ENCODE measurements around the gene PCCB.
"Not testable (repeated sequence)": the region's sequence is repeated elsewhere in the genome, so short reads cannot be mapped to it uniquely, and the experiment has no call there.

PCCB gene

DNA sequence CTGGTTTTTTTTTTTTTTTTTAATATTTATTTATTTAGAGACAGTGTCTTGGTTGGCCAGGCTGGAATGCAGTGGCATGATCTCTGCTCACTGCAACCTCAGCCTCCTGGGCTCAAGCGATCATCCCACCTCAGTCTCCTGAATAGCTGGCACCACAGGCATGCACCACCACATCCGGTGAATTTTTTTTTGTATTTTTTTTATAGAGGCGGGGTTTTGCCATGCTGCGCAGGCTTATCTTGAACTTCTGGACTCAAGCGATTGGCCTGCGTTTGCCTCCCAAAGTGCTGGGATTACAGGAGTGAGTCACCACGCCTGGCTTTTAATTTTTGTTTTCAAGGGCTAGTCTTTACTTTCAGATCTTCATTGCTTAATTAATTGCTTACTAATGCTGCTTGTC is 13.1 kb downstream of the PCCB start:
- no peak for DNase-seq (ENCODE audit: low read depth)

DNA sequence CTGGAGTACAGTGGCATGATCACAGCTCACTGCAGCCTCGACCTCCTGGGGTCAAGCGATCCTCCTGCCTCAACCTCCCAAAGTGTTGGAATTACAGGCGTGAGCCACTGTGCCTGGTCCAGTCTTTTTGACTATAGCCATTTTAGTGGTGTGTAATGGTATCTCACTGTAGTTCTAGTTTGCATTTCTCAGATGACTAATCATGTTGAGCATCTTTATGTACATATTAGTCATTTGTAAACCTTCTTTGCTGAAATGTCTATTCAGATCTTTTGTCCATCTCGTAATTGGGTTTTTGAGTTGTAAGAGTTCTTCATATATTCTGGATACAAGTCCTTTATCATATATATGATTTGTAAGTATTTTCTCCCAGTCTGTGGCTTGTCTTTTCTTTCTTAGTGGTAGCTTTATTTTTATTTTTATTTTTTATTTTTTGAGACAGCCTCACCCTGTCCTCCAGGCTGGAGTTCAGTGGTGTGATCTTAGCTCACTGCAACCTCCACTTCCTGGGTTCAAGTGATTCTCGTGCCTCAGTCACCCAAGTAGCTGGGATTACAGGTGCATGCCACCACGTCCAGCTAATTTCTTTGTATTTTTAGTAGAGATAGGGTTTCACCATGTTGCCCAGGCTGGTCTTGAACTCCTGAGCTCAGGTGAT is 16.5 kb downstream of the PCCB start:
- not testable (repeated sequence) for DNase-seq (ENCODE audit: low read depth)

DNA sequence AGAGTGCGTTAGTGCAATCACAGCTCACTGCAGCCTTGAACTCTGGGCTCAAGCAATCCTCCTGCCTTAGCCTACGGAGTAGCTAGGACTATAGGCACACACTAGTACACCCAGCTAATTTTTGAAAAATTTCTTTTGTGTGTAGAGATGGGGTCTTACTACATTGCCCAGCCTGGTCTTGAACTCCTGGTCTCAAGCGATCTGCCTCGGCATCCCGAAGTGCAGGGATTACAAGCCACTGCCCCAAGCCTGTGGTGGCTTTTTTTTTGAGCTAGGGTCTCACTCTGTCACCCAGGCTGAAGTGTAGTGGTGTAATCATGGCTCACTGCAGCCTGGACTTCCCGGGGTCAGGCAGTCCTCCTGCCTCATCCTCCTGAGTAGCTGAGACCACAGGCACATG is 17.1 kb downstream of the PCCB start:
- DNase-seq (ENCODE audit: low read depth), result no peak

DNA sequence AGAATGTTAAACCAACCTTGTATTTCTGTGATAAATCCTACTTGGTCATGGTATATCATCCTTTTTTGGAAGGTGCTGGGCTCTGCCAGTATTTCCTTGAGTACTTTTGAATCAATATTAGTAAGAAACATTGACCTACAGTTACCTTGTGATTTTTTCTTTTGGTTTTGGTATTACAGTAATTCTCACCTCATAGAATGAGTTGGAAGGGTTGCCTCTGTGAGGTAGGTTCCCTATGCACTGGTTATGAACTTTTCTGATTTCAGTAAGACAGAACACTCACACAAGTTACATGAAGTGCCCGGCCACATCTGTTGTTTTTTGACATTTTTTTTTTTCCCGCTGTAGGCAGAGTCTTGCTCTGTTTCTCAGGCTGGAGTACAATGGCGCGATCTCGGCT is 20.0 kb downstream of the PCCB start:
- no peak for DNase-seq (ENCODE audit: low read depth)

DNA sequence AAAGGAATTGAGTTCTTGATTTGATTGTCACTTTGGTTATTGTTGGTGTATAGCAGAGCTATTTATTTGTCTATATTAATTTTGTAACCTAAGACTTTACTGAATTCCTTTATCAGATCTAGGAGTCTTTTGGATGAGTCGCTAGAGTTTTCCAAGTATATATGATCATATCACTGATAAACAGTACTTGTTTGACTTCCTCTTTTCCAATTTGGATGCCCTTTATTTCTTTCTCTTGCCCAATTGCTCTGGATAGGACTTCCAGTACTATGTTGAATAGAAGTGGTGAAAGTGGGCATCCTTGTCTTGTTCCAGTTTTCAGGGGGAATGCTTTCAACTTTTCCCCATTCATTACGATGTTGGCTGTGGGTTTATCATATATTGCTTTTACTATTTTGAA is 21.5 kb downstream of the PCCB start:
- not testable (repeated sequence) for DNase-seq (ENCODE audit: low read depth)

DNA sequence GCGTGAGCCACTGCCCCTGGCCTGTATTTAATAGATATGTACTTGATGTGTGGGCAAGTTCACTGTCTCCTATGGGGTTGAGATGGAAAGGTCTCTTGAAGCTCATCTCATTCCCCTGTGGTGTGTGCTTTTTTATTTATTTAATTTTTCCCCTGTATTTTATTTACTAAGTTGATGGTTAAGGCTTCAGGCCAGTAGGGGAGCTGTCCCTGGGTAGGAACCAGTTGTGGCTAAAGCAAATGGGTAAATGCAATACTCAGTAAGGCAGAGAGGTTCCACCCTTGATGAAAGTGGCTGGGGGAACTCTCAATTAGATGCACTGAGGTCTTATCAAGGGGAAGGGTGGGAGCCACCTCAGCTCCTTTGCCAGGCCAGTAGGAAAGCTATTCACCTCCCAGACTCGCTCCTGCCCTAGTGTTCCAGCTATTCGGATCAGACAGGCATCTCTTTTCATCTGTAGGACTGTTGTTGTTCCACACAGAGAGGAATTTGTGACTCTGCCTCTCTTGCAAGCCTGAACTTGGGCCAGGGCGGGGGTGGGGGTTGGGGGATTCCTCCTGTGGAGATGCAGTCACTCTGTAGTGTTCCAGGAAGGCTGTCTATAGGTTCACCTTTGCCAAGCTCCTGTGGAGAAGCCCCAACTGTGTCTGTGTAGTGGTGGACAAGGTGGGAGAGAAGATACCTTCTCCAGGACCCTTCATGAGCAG is 26.1 kb downstream of the PCCB start:
- DNase-seq (ENCODE audit: low read depth), result no peak

DNA sequence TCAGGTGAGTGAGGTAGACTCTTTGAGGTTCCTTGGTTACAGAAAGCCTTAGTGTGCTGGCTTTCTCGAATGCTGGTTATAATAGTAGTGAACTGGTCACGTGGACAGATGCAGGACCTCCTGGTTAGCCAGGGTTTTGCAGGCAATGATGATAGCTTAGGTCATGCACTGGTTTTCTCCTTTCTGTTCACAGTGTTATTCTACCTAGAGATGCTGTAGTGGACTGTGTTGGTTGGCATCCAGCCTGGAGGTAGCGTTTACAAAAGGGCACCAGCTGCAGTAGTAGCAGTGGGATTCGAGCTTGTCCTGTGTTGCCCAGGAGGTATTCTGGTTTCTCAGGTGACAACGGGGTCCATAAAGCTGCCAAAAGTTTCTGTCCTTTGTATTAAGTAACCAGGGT is 27.0 kb downstream of the PCCB start:
- DNase-seq (ENCODE audit: low read depth), result no peak

DNA sequence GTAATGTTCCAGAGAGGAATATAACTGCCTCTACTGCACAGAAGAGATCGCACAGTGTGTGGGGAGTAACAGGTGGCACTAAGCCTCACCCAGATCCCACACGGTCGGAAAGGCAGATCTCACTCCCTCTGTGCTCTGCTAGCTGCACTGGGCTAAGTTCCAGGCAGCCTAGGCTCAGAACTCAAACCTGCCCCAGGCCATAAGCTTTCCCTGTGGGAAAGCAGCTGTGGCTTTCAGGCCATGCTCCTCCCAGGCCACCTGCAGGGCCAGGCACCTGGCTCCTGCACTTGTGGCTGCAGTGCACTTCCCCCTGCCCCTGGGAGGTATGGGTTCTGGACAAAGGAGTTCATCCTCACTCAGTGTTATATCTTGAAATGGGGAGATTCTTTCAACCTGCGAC is 27.5 kb downstream of the PCCB start:
- DNase-seq (ENCODE audit: low read depth), result no peak

DNA sequence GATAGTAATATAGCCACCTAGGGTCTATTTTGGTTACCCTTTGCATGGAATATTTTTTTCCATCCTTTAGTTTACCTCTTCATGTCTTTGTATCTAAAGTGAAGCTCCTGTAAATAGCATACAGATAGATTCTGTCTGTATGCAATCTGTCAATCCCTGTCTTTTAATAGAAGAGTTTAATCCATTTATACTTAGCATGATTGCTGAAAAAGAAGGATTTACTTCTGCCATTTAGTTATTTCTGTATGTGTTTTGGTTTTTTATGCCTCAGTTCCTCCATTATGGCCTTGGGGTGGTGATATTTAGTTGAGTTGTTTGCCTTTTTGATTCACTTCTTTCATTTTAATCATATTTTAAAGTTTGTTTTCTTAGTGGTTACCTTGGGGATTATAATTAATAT is 29.0 kb downstream of the PCCB start:
- DNase-seq (ENCODE audit: low read depth), result no peak

DNA sequence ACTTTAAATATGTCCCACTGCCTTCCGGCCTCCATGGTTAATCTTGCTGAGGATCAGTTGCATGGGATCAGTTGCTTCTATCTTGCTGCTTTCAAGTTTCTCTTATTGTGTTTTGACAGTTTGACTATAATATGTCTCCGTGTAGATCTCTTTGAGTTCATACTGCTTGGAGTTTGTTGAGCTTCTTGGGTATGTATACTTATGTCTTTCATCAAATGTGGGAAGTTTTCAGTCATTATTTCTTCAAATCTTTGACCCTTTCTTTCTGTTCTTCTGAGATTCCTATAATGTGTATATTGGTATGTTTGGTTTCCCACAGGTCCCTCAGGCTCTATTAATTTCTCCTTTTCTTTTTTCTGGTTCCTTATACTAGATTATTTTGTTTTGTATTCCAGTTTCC is 30.8 kb downstream of the PCCB start:
- no peak for DNase-seq (ENCODE audit: low read depth)

DNA sequence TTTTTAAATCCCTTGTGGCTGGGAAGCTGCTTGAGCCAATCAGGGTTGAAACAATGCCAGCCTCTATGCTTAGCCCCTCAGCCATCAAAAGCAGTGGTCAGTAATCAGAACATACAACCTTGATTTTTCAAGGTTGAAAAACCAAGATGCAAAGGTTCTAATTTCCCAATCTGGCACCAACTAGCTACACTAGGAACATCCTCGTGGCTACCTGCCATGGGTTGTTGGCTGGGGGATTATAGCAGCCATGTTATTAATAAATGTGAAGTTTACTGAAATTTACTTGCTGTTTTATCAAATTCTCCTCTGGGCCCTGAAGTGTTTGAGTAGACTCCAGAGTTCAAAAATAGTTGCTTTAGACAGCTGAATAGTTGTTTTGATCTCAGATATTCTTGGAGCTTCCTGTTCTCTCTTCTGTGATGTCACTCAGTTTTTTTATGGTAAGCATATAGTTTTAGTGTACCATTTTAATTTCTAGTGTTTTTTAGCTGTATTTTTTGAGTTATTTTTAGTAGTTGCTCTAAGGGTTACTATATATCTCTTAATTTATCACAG is 31.9 kb downstream of the PCCB start:
- DNase-seq (ENCODE audit: low read depth), result no peak

DNA sequence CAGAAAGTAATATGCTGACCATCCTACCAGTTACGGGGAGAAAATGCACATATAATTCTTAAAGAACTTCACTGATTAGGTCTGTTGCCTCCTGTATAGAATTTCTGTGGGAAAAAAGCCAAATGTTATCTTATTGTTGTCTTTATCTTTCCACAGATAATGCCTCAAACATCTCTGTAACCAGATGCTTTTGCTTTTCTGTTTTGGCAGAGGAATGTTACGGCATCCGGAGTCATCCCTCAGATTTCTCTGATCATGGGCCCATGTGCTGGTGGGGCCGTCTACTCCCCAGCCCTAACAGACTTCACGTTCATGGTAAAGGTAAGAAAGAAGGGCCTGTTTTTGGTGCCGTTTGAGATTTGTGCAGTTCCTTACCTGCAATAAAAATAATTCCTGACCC is 33.5 kb downstream of the PCCB start:
- DNase-seq (ENCODE audit: low read depth), result no peak

DNA sequence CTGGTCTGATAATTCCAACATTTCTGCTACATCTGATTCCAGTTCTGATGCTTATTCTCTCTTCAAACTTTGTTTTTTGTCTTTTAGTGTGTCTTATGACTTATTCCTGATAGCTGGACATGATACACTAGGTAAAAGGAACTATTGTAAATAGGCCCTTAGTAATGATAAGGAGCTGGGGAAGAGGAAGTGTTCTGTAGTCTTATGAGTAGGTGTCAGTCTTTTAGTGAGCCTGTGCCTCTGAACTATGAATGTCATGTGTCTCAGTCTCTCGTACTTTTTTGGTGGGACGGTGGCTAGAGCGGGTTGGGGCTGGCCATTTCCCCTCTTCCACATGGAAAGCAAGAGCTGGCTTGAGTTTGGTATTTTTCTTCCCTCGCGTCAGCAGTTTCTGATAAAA is 41.2 kb downstream of the PCCB start:
- no peak for DNase-seq (ENCODE audit: low read depth)

DNA sequence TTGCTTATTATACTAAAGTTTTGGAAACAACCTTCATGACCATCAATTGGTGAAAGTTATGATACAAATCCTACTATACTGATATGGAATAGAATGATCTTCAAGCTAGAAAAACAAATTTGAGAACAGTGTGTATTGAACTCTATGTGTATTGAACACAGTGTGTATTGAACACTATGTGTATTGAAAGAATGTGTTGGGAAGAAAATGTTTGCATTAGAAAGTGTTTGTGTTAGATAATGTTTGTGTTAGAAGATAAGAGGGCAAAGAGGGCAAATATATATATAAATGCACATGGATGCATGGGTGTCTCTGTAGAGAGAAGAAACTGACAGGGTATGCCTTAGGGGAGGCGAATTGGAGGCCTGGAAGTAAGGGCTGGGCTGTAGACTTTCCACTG is 42.4 kb downstream of the PCCB start:
- DNase-seq (ENCODE audit: low read depth), result no peak

DNA sequence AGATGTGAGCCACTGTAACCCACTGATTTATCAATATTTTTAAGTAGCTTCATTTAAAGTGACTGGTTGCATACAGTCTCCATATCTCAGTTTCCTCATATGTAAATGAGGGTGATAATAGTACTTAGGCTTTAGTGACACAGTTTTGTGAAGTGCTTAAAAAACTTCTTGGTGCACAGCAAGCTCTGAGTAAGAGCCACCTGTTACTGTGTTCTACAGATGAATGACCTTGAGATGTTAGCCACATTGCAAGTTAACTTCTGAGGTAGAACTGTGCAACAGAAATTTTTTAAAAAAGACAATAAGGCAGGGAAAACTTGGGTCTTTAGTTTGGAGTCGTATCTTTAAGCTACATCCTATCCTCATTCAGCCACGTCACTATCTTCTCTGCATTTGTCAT is 43.1 kb downstream of the PCCB start:
- DNase-seq (ENCODE audit: low read depth), result no peak

DNA sequence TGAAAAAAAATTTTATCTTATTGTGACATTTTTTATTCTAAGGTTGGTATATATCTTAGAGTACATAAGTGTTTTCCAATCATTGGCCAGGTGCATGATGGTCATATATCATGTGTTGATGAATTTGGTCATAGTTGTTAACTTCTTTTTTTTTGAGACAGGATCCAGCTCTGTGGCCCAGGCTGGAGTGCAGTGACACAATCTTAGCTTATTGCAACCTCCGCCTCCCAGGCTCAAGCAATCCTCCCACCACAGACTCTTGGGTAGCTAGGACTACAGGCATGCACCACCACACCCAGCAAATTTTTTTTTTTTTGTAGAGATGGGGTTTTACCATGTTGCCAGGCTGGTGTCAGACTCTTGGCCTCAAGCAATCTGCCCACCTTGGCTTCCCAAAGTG is 44.0 kb downstream of the PCCB start:
- no peak for DNase-seq (ENCODE audit: low read depth)

DNA sequence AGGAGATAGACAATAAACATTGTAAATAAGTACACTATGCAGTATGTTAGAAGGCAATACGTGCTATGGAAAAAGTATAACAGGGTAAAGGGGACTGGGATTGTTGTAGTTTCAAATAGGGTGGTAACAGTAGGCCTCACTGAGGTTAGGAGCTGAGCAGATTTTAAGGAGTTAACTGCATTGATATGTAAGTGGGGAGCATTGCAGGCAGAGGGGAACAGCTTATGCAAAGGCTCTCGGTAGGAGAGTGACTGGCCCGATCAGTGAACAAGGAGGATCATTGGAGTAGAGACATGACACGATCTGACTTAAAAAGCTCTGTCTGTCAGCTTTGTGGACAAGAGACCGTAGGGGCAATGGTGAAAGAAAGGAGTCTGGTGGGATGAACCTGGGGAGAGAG is 46.8 kb downstream of the PCCB start:
- DNase-seq (ENCODE audit: low read depth), result no peak

DNA sequence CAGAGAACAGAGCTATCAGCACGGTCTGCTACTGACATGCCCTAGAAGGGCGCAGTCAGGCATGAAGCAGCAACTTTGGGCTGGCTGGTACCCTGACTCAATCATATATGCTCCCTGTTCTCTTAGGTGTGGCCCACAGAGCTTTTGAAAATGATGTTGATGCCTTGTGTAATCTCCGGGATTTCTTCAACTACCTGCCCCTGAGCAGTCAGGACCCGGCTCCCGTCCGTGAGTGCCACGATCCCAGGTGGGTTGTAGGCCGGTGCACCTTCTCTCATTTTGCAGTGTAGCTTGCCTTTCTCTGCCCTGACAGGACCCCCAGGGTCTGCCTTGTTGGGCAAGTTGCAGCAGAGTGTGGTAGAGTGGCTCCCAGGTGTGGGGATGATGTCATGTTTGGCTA is 47.7 kb downstream of the PCCB start:
- no peak for DNase-seq (ENCODE audit: low read depth)

DNA sequence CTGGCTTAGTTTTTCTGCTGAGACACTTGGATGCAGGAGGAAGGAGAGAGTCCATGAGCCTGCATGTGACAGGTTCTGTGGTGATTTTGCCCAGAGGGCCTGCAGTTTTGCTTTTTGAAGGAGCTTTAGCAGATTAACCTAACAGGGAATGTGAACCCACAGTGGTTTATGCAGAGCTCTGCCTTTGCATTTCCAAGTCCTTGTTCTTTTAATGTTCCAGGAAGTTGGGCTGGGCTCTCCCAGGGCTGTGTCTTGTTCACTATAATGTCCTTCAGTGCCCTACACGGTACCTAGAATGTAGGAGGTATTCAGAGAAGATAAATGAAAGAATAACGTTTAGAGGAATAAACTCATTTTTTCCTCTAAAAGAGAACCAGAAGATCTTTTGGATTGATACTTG is 50.3 kb downstream of the PCCB start:
- DNase-seq (ENCODE audit: low read depth), result no peak

DNA sequence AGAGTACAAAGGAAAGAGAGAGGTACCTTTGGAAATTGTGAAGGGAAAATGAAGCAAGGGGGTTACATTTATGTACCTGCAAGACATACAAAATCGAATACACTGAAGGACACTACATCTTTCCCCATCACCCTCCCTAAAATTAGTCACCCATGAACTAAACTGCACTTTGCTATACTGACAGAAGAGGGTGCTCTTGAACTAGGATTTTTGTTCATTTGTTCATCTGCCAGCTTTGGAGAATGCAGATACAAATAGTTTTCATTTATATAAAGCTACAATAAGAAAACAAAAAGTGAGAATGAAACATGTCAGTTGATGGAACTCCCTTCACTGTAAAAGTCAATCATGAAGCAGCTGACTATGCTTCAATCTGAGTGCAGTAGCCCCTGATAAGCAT is 55.7 kb downstream of the PCCB start:
- DNase-seq (ENCODE audit: low read depth), result no peak

DNA sequence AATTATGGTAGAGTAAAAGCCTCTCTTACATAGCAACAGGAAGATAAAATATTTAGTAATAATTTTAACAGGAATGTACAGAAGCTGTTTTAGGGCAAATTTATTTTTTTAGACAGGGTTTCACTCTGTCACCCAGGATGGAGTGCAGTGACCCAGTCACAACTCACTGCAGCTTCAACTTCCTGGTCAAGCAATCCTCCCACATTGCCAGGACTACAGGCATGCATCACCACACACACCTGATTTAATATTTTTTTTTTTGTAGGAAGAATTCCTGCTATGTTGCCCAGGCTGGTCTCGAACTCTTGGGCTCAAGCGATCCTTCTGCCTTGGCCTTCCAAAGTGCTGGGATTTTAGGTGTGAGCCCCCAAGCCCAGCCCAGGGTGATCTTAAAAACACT is 61.1 kb downstream of the PCCB start:
- no peak for DNase-seq (ENCODE audit: low read depth)

DNA sequence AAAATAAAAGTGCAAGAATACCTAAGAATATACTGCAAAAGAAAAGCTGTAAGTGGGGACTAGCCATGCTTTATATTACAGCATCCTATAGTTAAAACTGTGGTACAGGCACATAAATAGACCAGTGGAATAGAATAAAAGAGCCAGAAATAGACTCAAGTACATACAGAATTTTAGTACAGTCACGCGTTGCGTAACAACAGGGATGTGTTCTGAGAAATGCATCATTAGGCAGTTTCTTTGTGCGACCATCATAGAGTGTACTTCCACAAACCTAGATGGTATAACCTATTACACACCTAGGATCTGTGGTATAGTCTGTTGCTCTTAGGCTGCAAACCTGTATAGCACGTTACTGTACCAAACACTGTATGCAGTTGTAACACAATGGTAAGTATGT is 61.8 kb downstream of the PCCB start:
- DNase-seq (ENCODE audit: low read depth), result no peak

DNA sequence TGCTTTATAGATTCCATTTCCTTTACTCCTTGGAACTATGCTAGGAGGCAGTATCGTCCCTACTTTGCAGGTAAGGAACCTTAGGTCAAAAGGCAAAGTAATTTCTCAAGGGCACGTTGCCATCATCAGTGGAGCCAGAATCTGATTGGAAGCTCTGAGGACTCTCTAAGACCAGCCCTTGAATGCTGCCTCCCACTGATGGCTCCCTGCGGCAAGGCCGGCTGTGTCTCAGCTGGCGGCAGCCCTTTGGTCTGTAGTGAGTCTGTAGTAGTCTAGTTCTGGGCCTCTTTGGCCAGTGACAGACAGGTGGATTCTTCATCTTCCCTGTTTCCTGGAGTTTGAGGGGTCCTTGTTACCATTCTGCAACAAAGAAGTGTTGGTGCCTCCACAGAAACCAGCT is 76.2 kb downstream of the PCCB start:
- DNase-seq (ENCODE audit: low read depth), result no peak

DNA sequence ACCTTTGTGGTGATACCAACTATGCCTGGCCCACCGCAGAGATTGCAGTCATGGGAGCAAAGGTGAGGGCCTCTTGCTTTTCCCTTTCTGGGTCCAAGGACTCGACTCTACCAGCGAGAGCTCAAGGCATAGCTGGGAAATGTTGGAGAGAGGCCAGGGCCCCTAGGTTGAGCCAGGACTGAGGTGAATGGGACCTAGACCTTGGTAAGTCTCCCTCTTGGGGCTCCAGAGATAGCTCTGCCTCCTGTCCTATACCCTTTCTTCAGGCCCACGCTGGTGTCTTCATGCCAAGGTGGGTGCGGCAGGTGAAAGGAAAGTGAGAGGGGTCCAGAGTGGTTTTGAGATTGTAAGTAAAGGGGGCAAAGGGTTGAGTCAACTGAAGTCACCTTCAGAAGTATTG is 77.5 kb downstream of the PCCB start:
- no peak for DNase-seq (ENCODE audit: low read depth)
